NCI-H2029 treated with DMSO at 0.1 percent for 48 hours (cell line): ENCODE data around the gene APP.
A peak's percentile ranks its signal among the peaks of the same experiment; 100 is the strongest.
"Not testable (repeated sequence)": the region's sequence is repeated elsewhere in the genome, so short reads cannot be mapped to it uniquely, and the experiment has no call there.

Source experiments
- DNase-seq: peaks from one replicate; lab custom pipeline; 2025; lab: John Stamatoyannopoulos, UW

APP gene

DNA sequence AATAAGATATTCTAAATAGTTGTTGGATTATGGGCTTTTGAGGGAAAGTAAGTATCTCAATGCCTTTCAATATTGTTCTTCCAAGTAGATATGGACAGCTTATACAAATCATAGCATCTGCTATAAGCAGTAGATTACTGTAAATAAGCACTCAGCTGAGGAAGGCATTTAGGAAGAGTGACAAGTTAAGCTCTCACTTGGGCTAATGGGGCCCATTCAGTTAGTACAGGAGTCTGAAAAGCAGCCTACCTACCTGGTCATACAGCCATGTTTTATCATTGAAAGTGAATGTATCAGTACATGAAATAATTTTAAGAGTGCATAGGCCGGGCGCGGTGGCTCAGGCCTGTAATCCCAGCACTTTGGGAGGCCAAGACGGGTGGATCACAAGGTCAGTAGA, 73.1 kb downstream of the APP start:
- no peak for DNase-seq

DNA sequence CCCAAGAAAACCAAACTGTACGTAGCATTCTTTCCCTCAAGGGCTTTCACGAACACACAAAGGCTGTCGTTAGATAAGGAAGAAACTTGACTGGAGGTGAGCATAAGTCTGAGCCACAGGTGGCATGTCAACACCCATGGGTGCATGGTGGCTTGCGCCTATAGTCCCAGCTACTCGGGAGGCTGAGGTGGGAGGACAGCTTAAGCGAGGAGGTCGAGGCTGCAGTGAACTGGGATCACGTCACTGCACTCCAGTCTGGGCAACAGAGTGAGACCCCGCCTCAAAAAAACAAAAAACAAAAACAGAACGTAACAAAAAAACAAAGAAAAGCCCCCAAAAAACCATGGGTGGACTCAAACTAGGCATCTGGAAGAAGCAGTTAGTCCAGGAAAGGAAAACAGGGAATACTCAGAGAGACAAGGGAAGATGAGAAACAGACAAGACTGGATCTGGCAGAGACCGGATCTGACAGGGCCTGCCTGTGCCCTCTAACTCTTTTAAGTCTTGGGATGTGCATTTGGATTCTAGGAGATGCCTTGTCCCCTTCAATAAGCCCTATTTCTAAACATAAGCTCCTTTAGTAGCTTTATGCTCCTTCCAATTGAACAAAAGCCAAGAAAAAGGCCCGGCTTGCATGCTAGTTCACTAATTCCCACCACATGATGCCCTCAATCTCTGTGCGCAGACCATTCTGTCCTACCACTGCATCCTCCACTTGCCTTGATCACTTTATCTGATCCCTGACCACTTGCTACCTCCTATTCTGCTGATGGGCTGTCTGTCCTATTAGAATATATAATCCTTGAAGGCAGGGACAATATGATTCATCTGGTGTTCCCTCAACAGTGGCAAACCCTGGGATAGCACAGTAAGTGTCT, 73.8 kb downstream of the APP start:
- DNase-seq = no peak

DNA sequence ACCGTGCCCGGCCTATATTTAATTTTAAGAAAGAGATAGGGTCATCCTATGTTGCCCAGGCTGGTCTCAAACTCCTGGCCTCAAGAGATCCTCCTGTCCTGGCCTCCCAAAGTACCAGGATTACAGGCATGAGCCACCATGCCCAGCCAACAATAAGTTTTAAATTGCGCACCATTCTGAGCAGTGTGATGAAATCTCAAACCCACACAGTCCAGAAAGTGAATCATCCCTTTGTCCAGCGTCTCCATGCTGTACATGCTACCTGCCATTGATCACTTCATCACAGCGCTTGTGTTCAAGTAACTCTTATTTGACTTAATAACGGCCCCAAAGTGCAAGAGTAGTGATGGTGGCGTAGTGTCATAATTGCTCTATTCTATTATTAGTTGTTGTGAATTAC, 75.4 kb downstream of the APP start:
- no peak for DNase-seq

DNA sequence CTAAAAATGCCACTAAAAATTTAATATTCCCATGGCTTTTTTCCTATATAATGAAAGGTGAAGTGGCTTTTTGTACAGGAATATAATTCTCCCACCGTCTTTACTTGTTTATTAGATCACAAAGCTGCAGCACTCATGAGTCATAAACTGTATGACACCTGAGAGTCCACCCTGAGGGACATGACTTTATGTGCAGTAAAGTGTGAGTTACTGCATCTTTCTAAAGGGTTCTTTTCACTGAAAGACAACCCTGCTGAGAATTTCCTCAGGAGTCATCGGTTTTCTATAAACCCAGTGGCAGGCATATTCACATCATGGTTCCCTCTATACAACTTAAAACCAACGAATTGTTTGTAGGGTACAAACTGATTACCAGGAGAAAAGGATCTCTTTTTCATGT, 77.4 kb downstream of the APP start:
- DNase-seq = no peak

DNA sequence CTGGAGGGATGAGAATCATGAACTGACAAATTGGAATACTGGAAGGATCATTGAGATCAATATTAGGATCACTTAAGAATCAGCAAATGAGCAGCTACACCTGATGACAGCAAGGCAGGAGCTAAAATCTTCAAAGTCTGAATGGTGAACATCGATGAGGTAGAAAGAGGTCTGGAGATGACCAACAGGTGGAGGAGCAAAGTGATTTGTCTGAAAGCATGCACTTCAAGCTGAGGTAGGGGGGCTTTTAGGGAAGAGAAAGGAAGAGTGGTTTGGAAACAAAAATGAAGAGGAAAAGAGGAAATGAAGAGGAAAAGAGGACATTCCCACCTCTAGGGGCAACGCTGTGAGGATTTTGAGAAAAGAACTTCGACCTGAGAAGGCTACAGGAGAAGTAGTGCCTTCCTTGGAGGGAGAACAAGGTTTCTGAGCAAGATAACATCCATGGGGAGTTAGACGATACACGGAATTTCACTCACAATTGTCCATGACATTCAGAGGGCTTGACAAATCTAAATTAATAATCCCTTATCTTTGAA, 79.0 kb downstream of the APP start:
- no peak for DNase-seq

DNA sequence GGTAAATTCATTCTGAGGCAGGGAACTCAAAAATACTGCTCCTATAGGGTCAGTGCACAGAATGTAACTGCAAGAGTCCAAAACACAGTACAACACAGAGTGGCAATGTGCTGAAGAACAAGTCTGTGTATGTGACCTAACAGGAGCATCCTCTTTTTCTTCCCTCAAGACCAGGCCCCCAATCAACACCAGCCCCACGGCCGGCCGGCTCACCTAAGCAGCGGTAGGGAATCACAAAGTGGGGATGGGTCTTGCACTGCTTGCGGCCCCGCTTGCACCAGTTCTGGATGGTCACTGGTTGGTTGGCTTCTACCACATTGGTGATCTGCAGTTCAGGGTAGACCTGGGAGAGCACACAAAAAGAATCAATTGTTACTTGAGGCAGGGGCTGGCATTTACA, 80.8 kb downstream of the APP start:
- DNase-seq = no peak

DNA sequence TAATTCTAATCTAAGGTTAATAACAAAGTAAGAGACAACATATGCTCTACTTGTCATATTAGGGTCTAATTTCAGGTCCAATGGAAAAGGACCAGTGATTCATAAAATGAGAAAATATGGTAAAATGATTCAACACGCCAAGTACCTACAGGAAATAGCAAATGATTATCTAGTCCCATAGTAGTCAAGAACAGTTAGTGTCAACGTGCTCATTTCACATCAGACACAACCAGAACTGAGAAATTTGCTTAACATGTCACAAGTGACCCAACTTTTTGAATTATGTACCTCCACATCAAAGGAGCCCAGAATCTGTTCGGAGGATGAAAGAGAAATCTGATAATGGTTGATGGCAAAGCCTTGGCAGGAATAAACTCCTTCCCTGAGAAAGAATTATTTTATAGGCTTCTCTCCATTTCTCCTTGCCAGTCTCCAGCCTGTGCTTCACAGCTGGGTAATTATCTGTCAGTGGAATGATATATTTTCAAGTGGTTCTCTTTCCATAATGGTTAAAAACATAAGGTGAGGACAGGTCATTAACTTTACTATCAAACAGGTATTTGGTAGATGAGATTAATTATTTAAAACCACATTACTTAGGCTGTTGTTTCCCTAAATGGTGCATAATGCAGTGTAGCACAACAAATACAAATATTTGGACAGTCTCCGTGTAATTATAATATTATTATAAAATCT, 83.2 kb downstream of the APP start:
- no peak for DNase-seq

DNA sequence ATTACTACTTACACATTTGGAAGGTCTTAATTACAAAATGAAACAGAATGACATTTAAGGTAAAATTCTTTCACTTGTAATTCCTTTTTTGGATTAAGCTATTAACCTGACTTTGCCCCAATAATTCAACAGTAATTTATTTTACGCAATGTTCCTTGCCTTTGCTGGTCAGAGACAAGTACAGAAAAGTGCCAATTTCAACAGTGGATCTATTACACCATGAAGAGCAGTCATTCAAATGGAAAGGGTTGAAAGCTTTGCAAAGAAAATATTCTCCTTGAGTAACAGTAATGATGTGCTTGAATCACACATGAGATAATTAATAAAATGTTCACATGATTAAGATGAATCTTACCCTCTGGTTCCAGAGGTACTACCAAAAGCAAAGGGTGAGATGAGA, 84.7 kb downstream of the APP start:
- no peak for DNase-seq

DNA sequence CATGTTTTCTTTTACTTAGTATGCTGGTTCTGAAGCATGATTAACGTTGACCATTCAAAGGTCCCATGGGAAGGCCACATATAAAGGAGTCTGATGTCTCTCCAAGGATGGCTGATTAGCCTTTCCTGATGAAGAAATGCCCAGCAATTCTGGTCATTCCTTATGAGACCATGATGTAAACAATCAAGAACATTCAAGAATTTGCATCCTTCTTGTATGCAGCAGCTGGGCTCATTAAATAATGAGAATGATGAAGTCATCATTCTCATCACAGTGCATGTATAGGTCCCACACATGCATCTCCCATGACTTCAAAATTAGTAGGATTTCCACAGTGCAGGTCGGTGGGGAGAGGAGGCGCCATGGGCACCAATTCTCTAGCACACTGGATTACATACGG, 85.4 kb downstream of the APP start:
- no peak for DNase-seq

DNA sequence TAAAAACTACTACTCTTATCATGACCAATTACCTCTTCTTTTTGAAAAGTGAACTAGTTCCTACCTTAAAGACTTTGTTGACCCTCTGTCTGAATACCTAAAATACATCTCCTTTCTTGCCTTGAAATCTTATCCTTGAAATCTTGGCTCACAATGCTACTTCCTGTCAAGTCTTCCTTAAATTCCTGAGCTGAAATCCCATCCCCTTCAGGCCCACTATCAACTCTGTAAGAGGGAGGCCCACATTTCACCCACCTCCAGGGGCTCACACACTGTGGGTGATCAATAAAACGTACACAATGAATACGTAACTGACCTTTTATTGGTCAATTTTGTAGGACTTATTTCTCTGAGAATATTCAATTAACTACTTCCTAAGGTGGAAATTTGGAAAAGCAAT, 88.0 kb downstream of the APP start:
- DNase-seq = no peak

DNA sequence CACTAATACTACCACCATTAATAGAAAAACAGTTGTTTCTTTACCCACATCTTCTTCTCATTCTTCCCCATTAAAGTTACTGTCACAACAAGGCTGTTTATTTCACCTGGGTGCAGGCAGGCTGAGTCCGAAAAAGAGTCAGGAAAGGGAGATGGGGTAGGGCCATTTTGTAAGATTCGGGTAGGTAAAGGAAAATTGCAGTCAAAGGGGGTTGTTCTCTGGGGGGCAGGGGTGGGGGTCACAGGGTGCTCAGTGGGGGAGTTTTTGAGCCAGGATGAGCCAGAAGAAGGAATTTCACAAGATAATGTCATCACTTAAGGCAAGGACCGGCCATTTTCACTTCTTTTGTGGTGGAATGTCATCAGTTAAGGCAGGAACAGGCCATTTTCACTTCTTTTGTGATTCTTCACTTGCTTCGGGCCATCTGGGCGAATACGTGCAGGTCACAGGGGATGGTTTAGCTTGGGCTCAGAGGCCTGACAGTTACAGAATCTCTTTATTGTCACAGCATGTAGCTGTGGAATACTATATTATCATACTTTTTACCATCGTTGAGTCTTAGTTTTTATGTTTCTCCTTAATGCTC, 89.3 kb downstream of the APP start:
- not testable (repeated sequence) for DNase-seq

DNA sequence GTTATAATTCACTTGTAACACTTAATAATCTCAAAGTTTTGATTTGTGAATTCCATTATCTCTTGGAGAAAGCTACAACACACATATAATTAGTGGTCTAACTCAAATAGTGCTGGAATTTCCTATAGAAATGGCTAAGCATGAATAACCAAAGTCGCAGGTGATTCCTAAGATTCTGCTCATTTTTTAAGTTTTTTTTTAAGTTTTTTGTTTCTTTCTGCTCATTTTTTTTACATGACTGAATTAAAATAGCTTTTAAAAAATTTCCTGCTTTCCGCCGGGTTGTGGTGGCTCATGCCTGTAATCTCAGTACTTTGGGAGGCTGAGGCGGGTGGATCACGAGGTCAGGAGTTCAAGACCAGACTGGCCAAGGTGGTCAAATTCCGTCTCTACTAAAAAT, 90.4 kb downstream of the APP start:
- no peak for DNase-seq

DNA sequence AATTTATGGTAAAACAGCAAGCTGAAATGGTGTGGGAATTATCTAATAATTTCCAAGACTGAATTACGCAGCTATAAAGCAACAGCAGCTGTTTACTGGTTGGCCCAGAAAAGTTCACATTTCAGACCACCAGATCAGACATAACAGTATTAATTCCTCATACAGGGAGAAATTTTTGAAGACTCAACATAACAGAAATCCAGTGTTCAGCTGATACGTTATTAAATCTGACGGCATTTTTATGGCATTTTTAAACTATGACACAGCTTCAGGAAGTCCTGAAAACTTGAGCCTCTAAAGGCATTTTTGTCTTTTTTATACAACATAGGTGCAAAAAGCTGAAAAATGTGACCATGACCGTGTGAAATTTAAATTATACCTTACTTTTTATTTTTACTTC, 91.2 kb downstream of the APP start:
- DNase-seq = no peak

DNA sequence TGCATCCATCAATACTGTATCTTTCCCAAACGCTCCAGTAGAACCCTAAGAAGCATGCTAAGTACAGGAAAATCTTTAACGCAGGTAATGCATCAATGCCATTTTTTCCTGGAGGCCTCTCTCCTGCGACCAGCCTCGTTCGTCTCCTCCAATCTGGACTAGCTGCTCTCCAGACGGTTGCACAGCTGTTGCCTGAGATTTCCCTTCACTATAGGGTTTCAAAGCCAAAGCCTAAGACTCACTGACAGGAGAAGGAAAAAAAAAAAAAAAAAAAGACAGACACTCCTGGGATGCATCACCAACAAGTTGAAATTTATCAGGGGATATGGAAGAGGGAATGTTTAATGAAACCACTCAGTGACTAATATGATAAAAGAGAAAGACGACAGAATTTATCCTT, 93.0 kb downstream of the APP start:
- no peak for DNase-seq

DNA sequence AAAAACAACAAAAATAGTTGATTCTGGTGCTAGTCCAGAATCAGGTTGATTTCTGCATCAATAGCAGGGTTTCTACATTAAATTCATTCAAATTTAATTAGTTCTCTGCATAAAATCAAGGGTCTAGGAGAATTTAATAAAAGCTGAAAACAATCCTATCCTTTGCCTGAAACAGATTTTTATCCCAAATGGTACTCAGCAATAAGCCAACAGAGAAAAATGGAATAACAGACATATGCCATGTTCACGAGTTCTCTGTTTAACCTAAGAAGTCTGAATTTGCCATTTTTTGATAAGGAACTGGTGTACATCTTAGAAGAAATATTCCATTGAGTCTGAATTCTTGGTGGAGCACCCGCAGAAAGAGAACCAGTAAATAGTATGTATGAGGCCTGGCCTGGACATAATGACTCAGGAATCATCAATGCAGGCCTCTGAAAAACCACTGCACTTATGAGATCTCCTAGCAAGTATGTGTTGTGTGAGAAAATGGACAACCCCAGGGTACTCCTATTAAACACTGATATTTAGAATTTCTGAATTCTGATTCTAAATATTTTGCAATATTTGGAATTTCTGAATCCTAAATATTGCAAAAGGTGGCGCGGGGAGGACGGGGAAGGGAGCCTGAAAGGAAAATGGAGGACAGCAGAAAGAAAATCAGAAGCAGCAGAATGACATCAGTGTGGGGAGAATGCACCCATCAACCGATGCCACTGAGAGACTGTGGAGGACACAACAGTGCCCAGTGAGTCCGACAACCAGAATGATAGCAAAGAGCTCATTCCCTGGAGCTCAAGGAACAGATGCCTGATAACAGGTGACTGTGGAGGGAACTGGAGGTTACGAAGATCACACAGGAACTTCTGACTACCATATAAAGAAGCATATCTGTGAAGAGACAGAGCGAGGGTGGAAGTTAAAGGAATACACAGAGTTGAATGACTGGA, 97.6 kb downstream of the APP start:
- no peak for DNase-seq

DNA sequence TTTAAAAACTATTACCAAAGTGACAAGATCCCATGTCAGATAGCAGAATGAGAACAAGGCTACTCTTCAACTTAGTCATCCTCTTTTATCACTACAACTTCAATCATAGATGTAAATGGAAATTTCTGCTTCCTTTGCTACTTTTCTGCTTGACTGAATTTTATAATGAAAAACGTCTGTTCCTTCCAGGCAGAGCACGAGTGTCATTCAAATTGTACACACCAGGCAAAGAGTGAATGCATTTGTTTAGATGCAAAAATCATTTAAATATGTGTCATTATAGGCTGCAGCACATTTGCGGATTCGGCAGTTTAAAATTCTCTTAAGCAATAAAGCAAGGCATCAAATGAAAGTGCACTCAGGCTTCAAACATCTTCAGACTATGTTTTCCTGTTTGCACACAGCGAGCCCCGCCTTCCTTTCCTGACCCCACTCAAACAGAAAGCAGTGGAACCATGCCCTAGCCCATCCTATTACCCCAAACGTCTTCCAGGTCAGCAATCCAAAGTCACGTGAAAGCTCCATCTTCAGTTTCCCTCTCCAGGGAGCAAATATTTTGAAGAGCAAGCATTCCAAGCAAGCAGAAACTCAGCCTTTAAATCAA, 99.6 kb downstream of the APP start:
- DNase-seq = peak; percentile 47

DNA sequence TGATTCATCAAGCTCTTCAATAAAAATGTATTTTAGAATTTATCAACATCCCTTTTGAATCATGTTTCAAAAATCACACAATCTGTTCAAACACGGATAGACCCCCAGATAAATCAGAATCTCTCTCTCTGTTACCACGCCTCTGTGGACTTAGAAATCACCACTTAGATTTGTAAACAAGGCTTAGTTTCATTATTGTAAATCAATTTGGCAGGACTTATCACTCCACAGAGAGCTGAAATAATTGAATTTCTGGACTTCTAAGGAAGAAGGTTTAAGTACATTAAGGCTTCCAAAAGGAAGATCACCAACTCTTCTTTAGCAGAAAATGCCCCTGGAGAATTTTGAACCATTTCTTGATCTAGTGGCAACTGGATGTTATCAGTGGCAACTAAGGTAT, 100.4 kb downstream of the APP start:
- DNase-seq = no peak

DNA sequence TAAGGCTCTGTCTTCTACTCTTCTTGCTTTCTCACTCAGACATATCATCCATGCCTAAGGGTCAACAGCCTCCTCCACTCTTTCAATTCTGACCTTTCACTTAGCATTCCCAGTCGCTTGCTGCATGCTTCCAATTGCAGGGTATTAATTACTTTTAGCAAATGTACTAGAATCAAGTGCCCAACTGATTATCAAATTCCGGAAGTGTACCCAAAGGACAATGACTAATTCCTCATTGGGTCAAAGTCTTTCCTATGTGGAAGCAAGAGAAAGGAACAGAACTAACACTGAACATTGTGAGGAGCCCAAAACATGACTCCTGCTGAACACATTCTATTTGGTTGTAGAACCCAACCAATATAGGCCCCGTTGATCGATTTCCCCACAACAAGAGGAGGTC, 101.8 kb downstream of the APP start:
- DNase-seq = no peak

DNA sequence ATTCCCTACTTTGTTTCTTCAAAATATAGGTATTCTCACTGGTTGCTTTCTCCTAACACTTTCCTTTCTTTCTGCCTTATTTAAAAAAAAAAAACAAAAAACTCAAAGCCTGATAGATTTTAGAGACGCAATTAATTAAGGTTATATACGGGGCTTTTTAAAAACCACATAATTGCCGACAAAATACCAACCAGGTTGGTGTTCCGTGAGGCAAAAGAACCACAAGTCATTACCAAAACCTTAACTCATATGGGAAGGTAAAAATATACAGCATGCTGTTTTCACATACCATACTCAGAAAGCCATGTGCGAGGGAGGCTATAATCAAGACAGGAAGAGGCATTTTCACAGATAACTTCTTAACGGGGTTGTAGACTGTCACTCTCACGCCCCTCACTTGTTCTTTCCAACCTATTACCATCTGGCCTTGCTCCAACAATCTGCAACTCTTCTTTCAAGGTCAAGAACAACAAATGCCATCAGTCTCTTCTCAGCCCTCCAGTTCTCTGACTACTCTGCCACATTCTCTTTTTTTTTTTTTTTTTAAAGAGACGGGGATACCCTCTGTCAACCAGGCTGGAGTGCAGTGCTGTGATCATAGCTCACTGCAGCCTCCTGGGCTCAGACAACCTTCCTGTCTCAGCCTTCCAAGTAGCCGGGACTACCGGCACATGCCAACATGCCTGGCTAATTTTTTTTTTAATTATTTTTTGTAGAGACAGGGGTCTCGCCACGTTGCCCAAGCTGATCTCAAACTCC, 102.6 kb downstream of the APP start:
- DNase-seq = no peak

DNA sequence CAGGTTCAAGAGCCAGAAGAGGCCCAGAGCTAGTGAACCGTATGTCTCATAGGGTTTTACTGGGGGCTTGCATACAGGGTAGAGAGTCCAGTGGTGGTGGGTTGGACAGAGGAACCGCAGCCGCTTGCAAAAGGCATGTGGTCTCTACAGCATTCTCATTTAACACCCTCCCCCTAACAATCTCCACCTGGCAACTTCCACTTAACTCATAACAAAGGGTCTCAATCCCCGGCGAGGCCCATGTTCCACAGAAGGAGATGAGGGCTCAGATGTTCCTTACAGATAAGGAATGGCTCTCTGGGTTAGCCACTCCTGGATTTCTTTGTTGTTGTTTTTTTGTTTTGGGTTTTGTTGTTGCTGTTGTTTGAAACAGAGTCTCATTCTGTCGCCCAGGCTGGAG, 106.1 kb downstream of the APP start:
- no peak for DNase-seq

DNA sequence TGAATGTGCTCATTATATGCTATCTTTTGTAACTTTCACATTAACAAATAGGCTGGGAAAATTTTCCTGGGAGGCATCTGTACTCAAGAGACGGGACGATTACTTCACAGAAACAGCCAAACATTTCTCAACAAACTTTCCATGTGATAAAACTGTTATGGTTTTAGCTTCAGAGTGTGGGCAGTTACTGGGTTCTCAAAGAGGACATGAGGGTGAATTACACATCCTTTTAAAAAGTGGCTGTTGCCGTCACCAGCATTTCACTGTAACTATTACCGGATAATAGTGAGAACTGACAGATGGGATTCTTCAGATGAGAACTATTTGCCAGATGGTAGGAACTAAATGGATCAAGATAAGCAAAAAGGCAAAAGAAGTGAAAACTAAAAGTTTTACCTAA, 109.1 kb downstream of the APP start:
- DNase-seq = no peak
